Activated gamma-delta T cell (primary cell): Measurements from ENCODE around the gene MSL2.
"Not testable (repeated sequence)": the region's sequence is repeated elsewhere in the genome, so short reads cannot be mapped to it uniquely, and the experiment has no call there.

Experiments used
- DNase-seq: peaks from one replicate; lab custom pipeline; 2025; lab: John Stamatoyannopoulos, UW

Gene MSL2

GRCh38 chr3:136146981-136147729 lies 49.0 kb downstream of the MSL2 start:
- no peak for DNase-seq

- not testable (repeated sequence) for DNase-seq
Measured at GRCh38 chr3:136144397-136144796, 51.7 kb downstream of the MSL2 start.

- no peak for DNase-seq
Measured at GRCh38 chr3:136142592-136142991, 53.5 kb downstream of the MSL2 start.

GRCh38 chr3:136141891-136142290 lies 54.2 kb downstream of the MSL2 start:
- DNase-seq: no peak

GRCh38 chr3:136141291-136141785 lies 54.8 kb downstream of the MSL2 start:
- no peak for DNase-seq

GRCh38 chr3:136136454-136136853 lies 59.7 kb downstream of the MSL2 start:
- DNase-seq: no peak

DNA sequence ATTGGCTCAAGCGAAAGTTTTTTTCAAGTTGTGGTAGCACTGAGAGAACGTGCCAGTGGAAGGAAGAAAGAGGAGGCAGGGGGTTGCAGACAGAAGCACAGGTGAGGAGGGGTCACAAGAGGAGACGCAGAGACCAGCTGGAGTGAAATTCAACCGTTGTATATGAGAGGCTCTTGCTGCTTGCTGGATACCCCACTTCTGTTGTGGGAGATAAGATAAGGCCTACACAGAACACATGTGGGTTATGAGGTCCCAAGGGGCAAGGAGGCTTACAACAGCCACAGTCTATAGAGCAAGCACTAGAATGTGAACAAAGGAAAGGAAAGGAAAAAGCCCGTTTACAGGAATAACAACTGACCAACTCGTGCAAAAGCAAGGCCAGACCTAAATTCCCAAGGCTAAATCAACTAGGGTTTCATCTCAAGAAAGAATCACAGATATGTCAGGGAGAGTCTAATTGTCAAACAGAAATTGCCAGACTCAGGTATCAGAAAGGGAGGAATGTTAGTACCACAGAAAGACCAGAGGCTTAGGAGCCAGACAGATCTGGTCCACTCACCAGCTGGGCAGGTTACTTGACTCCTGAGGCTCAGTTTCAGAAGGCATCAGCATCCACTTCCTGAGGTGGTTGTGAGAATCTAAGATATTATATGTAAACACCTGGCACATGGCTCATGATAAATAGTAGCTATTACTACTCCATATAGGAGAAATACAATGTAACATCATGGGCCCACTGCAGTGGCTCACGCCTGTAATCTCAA lies 60.9 kb downstream of the MSL2 start:
- DNase-seq: no peak

GRCh38 chr3:136134091-136134490 lies 62.0 kb downstream of the MSL2 start:
- no peak for DNase-seq

DNA sequence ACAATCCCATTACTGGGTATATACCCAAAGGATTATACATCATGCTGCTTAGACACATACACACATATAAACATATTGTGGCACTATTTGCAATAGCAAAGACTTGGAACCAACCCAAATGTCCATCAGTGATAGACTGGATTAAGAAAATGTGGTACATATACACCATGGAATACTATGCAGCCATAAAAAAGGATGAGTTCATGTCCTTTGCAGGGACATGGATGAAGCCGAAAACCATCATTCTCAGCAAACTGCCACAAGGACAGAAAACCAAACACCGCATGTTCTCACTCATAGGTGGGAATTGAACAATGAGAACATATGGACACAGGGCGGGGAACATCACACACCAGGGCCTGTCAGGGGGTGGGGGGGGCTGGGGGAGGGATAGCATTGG lies 64.5 kb downstream of the MSL2 start:
- DNase-seq: not testable (repeated sequence)

- no peak for DNase-seq
Measured at GRCh38 chr3:136122006-136122405, 74.1 kb downstream of the MSL2 start.

GRCh38 chr3:136120373-136121348 lies 75.5 kb downstream of the MSL2 start:
- no peak for DNase-seq

DNA sequence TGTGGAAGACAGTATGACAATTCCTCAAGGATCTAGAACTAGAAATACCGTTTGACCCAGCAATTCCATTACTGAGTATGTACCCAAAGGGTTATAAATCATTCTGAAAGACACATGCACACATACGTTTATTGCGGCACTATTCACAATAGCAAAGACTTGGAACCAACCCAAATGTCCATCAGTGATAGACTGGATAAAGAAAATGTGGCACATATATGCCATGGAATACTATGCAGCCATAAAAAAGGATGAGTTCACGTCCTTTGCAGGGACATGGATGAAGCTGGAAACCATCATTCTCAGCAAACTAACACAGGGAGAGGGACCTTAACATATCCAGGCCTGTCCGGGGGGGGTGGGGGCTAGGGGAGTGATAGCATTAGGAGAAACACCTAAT lies 76.4 kb downstream of the MSL2 start:
- not testable (repeated sequence) for DNase-seq

DNA sequence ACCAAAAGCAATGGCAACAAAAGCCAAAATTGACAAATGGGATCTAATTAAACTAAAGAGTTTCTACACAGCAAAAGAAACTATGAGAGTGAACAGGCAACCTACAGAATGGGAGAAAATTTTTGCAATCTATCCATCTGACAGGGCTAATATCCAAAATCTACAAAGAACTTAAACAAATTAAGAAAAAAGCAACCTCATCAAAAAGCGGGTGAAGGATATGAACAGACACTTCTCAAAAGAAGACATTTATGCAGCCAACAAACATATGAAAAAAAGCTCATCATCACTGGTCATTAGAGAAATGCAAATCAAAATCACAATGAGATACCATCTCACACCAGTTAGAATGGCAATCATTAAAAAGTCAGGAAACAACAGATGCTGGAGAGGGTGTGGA lies 76.8 kb downstream of the MSL2 start:
- DNase-seq: not testable (repeated sequence)

DNA sequence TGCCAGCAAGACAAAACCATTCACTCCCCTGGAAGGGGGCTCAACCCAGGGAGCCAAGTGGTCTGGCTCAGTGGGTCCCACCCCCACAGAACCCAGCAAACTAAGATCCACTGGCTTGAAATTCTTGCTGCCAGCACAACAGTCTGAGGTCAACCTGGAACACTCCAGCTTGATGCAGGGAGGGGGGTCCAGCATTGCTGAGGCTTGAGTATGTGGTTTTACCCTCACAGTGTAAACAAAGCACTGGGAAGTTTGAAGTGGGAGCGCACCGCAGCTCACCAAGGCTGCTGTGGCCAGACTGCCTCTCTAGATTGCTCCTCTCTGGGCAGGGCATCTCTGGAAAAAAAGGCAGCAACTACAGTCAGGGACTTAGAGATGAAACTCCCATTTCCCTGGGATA lies 81.7 kb downstream of the MSL2 start:
- DNase-seq: no peak

DNA sequence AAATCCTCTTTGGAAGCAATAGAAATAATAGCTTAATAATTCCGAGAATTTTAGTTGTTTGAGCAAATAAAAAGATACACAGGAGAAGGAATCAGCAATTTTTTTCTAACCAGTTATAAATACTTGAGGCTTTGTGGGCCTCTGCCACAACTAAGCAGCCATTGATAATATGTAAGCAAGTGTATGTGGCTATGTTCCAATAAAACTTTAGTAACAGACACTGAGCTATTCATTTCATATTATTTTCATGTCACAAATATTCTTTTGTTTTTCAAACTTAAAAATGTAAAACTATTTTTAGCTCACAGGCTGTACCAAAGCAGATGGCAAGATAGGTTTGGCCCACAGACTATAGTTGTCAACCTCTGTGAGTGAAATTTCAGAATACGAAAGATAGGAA lies 85.7 kb downstream of the MSL2 start:
- no peak for DNase-seq

- DNase-seq: no peak
Measured at GRCh38 chr3:136109499-136109898, 86.6 kb downstream of the MSL2 start.

- no peak for DNase-seq
Measured at GRCh38 chr3:136106101-136106500, 90.0 kb downstream of the MSL2 start.

- no peak for DNase-seq
Measured at GRCh38 chr3:136105044-136105443, 91.1 kb downstream of the MSL2 start.
